Embryonic facial prominence (tissue), 1 donor: Measurements from ENCODE around the gene MYO1B.

Source experiments
- DNase-seq: peaks from one replicate; pipeline ENCODE4 v3.0.0-alpha.2; 2016; ENCODE audit errors: extremely low spot score

MYO1B gene

DNA sequence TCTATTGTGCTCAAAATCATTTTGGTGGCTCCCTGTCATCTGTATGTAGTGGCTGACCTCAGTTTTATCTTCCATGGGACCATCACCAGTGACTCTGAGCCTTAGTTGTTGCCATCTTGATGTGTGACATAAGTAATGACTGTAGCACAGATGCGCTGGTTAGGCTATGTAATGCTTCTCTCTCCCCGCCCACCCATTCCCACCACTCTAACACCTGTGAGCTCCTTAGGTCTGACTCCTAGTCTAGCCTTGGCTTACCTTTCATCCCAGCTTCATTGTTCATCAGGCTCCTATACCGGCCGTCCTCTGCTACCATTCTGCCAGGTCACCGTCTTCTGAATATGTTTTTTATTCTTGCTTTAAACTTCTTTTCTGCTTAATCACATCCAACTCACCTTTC is 17.2 kb downstream of the MYO1B start:
- DNase-seq = no peak

DNA sequence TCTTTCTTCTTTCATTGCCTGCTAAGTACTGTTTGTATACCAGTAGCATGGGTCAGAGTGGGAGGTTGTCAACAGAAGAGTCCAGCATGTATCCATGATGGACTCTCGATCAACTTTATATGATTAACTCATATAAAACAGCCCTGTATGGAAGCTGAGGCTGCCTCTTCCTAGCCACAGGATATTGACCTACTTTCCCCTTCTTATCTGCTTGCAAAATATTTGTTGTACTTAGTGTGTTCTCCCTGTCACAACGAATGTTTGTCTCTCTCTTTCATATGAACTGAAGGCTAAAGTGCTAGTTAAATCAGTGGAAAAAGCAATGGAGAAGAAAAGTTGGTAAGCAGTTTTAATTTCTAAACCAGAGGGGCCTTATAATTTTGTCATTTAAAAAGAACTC is 17.8 kb downstream of the MYO1B start:
- no peak for DNase-seq

DNA sequence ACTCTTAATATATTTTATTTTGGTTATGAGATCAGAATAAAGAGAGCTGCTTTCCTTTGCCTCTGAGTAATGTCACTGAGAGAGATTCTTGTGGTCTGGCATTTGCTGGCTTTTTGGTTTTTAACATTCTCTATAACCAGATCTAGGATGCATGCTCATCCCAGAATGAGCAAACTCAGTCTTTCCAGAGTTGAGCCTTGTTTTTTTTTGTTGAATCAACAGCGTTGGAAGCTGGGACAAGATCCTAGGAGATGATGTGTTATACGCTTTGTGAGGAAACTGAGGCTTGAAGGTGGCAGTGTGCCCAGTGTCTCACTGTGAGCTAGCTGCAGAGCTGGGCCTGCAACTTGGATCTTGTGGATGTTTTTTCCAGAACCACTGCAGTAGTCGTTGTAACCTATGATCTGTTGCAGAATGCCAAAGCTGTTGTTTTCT is 19.5 kb downstream of the MYO1B start:
- DNase-seq = no peak

- DNase-seq = no peak
Measured at GRCh38 chr2:191265311-191266170, 20.3 kb downstream of the MYO1B start.

DNA sequence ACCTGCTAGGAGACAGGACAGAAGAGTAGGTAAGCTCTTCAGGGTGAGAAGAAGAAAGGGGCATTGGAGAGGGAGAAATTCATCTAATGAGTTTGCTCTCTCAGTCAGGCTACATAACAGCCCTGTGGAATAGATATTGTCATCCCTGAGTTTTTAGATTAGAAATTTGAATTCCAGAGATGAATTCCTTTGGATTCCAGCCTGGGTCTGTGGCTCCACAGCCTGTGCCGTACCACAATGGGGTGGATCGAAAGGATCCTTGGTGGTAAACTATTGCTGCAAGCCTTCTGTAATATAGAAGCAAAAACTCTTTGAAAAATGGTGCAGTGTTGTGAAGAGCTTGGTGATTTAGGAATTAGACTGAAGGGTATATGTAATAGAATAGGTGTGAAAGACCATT is 21.0 kb downstream of the MYO1B start:
- no peak for DNase-seq

DNA sequence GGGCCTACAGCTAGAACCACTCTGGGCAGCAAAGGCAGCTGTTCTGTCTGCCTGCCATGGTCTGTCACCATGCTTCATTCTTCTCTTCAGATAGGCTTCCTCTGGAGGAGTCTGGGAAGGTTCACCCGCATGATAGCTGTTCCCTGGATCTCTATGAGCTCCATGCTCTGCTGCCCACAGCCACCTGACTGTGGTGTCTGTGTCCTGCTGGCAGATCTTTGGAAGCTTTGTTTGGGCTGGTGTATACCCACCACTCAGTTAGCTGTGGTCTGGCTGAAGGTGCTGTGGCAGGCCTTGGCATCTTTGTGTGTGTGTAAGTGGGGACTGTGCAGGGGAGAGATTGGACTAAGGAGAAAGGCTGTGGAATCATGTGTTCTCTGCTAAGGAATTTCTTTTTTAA is 23.4 kb downstream of the MYO1B start:
- DNase-seq = no peak

GRCh38 chr2:191270306-191271161 is 25.3 kb downstream of the MYO1B start:
- DNase-seq = no peak

- DNase-seq = no peak
Measured at GRCh38 chr2:191272064-191272463, 26.9 kb downstream of the MYO1B start.

DNA sequence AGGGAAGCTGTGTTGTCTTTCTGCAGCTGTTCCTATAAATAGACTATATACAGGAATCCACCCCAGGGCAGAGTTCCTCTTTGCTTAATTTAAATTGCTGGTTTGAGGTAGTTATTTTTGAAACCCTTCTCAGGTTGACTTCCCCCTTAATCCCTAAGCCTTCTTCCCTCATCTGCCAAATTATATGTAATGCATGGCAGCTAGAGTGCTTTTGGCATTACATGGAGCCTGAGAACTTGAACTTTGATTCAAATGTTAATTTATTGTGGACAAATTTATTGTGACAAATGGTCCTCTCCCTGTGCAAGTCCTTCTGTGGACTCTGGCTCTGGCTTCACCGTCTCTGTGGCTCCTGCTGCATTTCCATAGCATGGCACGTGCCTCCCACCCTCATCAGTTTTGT is 29.2 kb downstream of the MYO1B start:
- no peak for DNase-seq

DNA sequence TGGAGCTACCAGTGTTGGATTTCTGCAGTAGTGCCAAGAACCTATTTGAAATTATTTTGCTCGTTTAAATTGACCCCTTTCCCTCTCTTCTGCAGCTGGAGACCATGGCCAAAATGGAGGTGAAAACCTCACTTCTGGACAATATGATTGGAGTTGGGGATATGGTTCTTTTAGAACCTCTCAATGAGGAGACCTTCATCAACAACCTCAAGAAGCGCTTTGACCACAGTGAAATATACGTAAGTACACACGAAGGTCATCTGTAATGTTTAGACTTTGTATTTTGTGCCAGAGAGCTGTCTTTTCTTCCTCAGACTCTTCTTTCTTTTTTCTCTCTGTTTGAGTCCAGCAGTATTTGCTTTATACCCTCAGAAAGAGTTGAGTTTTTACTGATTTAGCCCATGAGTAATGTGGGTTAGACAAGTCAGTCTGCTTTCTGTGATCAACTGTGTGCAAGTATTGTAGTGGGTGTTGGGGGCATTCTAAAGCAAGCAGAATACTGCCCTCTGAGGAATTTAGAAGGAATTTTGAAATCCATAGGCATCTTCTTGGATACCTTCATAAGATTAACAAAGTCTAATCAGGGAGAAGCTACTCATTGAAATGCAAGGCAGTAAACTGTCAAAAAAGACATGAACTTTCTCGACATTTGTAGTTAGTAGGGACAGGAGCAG is 31.7 kb downstream of the MYO1B start:
- no peak for DNase-seq

GRCh38 chr2:191280290-191280689 is 35.1 kb downstream of the MYO1B start:
- DNase-seq = no peak

GRCh38 chr2:191280834-191281756 is 35.9 kb downstream of the MYO1B start:
- DNase-seq = no peak

DNA sequence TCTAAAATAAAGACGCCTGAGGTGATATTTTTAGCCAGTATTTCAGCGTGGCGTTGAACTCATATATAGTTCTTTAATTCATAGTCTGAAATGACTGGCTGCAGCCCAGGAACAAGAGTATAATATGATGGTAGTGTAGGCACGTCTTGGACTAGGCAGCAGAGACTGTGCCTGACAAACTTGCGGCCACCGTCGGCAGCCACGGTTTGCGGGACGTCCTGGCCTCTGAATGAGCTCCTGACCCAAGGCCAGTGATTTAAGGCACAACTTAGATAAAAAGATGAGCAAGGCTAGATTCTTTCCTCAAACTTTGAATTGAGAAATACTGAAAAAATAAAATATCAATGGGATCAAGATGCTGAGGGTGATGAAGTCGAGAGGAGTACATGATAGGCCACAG is 40.0 kb downstream of the MYO1B start:
- DNase-seq = no peak

DNA sequence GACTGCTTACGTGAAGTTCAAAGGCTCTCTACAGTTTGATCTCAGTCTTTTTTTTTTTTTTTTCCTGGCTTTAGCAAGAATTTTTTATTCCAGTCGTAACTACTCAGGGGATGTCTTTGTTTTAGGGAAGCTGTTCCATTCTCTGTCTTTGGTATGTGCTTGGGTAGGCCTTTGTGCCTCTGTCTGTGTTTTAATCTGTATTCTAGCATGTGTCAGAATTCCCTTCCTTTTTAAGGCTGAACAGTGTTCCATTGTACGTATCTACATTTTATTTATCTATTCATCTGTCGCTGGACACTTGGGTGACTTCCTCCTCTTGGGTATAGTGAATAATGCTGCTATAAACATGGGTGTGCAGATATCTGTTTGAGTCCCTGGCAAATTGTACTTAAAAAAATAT is 42.6 kb downstream of the MYO1B start:
- DNase-seq = no peak

DNA sequence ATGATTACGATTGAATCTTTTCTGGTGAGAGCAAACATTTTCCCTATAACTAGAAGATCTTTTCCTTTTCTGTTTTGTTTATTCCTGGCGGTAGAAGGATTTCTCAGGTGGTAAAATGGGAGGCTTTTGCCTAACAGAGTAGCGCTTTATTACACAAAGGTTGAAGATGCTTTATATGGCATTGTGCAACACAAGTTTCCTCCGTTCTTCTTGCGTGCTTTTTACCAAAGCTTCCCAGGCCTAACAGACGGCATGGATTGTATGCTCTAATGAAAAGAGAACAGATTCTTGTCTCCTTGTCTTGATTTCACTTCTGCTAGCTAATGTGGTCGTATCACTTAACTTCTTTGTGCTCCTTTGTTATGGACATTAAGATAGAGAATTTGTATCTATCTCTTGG is 43.8 kb downstream of the MYO1B start:
- DNase-seq = no peak

DNA sequence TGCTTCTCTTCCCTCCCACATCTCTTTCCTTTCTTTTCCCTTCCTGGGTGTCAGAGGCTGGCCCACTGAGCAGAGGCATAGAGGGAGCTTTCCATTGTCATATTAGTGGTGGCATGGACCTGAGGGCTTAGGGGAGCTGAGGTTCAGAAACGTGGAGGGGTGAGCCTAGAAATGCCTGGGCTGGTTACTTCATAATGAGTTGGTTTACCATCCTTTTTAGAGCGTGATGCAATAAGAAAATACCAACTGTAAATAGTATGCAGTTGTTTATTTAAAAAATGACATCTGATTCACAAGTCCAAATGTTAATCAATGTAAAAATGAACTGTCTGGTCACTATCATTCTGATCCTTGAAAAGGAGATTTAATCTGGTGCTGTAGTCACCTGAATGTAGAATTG is 46.3 kb downstream of the MYO1B start:
- no peak for DNase-seq

DNA sequence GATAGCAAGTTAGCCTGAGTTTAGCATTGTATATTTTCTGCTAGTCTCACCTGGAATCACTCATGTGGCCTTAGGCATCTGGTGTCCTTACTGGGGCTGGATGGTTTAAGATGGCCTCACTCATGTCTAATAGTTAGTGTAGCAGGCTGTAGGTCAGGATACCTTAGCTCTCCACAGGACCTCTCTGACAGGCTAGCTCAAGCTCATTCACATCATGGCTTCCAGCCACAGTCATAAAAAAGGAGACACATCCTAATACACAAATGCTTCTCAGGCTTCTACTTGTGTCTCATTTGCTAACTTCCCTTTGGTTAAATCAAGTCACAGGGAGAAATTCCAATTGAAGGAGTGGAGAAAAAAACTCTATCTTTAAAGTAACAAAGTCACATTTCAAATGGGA is 47.7 kb downstream of the MYO1B start:
- no peak for DNase-seq

GRCh38 chr2:191295088-191295487 is 49.9 kb downstream of the MYO1B start:
- DNase-seq = no peak

- DNase-seq = no peak
Measured at GRCh38 chr2:191296083-191297006, 51.1 kb downstream of the MYO1B start.

GRCh38 chr2:191297033-191297432 is 51.8 kb downstream of the MYO1B start:
- no peak for DNase-seq
